LNCAP (cell line): ENCODE data around the gene SLC66A2.

Experiments used
- CTCF ChIP-seq: fragments of 450-650 bp; IDR thresholded peaks from 2 replicates; pipeline ENCODE4 v1.5.1; 2017; ENCODE audit warnings: mild to moderate bottlenecking

The SLC66A2 gene

DNA sequence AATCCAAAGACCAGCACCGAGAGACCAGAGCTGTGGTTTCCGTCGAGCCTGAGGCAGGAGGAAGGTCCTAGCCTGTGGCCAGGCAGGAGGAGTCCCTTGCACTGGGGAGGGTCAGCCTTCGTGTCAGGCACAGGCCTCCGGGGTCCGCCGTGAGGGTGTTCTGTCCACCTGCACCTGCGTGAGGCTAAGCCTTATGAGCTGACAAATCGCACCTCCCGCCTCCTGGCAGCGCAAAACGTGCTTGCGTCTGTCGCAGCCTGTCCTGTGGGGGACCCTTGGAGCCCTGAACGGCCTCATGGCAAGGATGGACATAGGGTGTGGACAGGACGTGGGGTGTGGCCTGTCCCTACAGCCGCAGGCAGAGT is 80.4 kb downstream of the SLC66A2 start:
- TF ChIP-seq CTCF: no peak

GRCh38 chr18:79870301-79871025 is 81.0 kb downstream of the SLC66A2 start:
- no peak for TF ChIP-seq CTCF

DNA sequence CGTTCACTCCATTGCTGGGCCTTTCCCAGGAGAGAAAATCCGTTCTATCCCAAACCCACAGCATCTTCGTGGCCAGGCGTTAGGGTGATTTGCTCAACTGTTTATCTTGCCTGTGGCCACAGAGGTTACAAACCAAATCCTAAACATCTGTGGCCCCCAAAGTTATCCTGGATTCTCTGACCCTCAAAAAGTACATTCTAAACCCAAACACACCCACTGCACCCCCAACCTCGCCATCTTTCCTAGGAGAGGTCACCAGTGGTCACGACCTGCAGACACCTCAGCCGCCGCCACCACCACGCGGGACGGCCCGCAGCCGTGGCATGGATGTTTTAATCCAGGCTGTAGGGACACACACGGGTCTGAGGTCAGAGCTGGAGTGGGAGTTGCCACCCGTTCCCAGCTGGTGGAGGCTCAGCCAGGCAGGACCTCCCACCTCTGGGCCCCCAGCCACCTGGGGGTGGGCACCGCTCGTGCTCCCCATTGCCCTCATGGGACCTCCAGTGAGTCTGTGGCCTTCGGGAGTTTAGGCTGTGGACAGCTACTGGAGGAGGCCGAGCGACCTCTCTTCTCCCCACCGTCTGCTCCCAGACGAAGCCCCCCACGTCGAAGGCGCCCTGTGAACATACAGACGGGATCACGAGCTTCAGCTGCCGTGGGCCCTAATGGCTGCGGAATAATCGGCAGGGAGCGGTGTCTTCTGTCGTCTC is 81.7 kb downstream of the SLC66A2 start:
- no peak for TF ChIP-seq CTCF

DNA sequence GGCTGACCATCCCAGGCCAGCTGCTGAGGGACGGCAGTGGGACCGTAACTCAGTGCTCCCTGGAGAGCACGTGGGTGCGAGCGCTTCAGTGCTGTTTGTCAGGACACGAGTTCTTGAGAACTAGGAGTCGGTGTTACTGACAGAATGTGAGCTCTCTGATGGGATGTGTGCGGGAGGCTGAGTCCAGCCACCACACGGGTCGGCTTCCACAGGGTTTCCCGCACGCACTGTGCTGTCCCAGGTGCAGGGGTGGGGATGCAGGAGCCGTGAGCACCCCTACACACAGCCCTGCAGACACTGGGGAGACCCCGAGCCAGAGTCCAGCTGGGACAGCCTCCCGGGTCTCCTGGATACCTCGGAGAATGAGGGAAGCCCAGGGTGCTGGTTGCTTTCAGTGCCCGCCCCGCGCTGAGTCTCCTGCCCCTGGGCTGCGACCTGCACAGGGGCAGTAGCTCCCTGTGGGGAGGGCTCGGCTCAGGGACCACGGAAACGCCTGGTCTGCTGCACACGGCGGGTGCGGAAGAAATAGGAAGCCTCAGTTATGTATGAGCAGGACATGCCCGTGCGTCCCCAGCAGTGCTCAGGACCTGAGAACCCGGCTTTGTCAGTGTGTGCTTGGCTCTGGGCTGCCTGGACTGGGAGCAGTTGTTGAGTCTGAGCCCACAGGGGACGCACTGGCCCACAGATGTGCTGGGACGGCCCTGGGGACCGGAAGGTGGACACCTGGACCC is 82.5 kb downstream of the SLC66A2 start:
- TF ChIP-seq CTCF: no peak

DNA sequence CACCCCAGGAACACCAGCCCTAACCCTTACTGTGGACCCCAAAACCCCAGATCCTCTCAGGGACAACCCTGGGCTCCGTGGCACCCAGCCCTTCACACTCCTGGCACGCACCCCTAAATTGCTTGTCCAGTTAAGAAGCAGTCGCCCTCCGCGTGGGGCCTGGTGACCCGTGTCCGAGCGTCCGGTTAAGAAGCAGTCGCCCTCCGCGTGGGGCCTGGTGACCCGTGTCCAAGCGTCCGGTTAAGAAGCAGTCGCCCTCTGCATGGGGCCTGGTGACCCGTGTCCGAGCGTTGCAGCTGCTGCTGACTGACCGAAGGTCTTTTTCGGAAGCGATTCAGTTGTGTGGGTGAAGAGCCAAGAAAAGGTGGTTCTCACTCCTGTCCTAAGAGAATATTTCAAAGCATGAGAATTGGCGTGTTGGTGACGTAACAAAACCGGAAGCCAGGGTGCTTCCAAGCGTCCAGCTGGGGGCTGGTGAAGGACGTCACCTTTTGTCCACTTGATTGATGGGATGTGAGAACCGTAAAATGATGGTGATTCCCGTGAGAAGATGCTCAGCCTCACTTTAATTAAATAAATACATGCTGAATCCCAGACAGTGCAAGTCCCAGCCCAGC is 83.2 kb downstream of the SLC66A2 start:
- TF ChIP-seq CTCF: no peak

DNA sequence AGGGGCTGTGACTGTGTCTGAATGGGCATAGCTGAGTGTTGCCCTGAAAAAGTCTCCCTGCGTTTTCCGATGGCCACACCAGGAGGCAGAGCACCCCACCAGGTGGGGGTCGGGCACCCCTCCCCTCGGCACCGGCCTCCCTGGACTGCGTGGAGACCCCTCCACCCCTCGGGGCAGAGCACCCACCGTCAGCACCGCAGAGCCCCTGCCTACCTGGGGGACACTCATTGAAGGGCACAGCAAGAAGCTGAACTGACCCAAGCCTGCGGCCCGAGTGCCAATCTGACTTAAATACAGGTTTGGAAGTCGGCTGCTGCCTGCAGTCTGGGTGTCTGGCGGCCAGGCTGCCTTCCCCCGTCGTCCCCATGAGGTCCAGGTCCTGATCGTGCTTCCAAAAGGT is 83.8 kb downstream of the SLC66A2 start:
- no peak for TF ChIP-seq CTCF

DNA sequence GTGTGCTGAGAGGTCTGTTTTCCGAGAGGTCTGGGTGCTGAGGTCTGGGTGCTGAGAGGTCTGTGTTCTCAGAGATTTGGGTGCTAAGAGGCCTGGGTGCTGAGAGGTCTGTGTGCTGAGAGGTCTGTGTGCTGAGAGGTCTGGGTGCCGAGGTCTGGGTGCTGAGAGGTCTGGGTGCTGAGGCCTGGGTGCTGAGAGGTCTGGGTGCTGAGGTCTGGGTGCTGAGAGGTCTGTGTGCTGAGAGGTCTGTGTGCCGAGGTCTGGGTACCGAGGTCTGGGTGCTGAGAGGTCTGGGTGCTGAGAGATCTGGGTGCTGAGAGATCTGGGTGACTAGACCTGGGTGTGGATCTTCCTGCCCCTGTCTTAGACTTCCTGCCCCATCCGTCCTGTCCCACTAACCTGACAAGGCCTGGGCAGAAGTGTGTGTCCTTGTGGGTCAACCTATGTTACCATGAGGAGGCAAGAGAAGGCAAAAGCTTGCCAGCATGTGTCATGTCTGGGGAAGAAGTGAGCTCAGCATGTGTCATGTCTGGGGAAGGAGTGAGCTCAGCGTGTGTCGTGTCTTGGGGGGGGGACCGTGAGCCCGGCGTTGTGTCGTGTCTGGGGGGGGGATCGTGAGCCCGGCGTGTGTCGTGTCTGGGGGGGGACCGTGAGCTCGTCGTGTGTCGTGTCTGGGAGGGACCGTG is 84.4 kb downstream of the SLC66A2 start:
- TF ChIP-seq CTCF: no peak
